ENCODE measurements around the gene EED. TPM values are rescaled to one million over a fixed set of nuclear protein-coding genes. Genes with fewer than 3 reads are reported as not detected.
A peak's percentile ranks its signal among the peaks of the same experiment; 100 is the strongest.
"Not testable (repeated sequence)": the region's sequence is repeated elsewhere in the genome, so short reads cannot be mapped to it uniquely, and the experiment has no call there.

The EED gene
- total RNA-seq, 2 experiments from 2014 or later: 60.4 to 61.0 TPM

DNA sequence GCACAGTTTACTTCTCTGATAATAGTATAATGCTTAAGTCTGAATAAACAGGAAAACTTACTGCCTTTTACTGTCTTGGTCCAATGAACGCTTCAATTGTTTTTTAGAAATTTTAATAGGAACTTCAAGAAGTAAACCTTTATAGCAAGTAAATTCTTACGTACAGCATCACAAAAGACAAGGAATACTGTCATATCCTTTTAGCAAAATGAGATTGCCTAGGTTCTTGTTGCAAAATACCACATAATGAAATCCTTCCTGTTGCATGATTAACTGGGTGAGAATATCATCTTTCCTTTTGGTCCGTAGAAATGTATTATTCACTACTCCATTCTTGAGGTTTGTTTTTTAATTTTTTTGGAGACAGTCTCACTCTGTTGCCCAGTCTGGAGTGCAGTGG lies 35.2 kb downstream of the EED start:
- Mint-ChIP-seq H3K27me3 (ENCODE audit: low read depth) (no peaks in the 10 kb centered on the region), H3K9me3 (no peaks in the 10 kb centered on the region), H3K4me3 (no peak overlapping the region), H3K27ac (no peak overlapping the region), H3K4me1 (ENCODE audit: low read depth) (peaks cover 35% of the 10 kb centered on the region), H3K36me3 (ENCODE audit: low read depth) (peaks cover 60% of the 10 kb centered on the region)
- DNase-seq: no peak
- CTCF ChIA-PET: interaction anchor here (0.5 to 1.5 kb wide), 2 partner anchors 201 to 238 kb away, joined by 3 to 4 read pairs; no protein-coding TSS in a partner anchor
- intact Hi-C loops (cut with micrococcal nuclease): no loop called here

GRCh38 chr11:86287468-86287796 lies 42.9 kb downstream of the EED start:
- Mint-ChIP-seq H3K27me3 (ENCODE audit: low read depth) (no peaks in the 10 kb centered on the region), H3K27ac (peak overlapping the region; percentile 72), H3K4me3 (peak overlapping the region; percentile 1), H3K36me3 (ENCODE audit: low read depth) (peaks cover 22% of the 10 kb centered on the region), H3K4me1 (ENCODE audit: low read depth) (peaks cover 72% of the 10 kb centered on the region), H3K9me3 (peaks cover 4% of the 10 kb centered on the region)
- no peak for DNase-seq
- intact Hi-C loops (cut with micrococcal nuclease): loop anchor here (1.0 to 5.0 kb wide), 25 partner anchors 15 to 692 kb away; partner anchors contain the start of genes CCDC83, CREBZF, EED and HIKESHI
- CTCF ChIA-PET: interaction anchor here (0.7 to 1.6 kb wide), 5 partner anchors 20 to 399 kb away, joined by 4 to 7 read pairs (median 6); no protein-coding TSS in a partner anchor

GRCh38 chr11:86288776-86289507 lies 44.4 kb downstream of the EED start:
- peaks cover 15% of the 10 kb centered on the region for H3K36me3 Mint-ChIP-seq (ENCODE audit: low read depth)
- peaks cover 4% of the 10 kb centered on the region for H3K9me3 Mint-ChIP-seq
- H3K27me3 Mint-ChIP-seq (ENCODE audit: low read depth): no peaks in the 10 kb centered on the region
- no peak overlapping the region for H3K27ac Mint-ChIP-seq
- H3K4me3 Mint-ChIP-seq: no peak overlapping the region
- DNase-seq: peak; percentile 48
- CTCF ChIA-PET: interaction anchor here (0.6 to 3.0 kb wide), 6 partner anchors 27 to 435 kb away, joined by 3 to 13 read pairs (median 4); no protein-coding TSS in a partner anchor
- peaks cover 76% of the 10 kb centered on the region for H3K4me1 Mint-ChIP-seq (ENCODE audit: low read depth)
- intact Hi-C loops (cut with micrococcal nuclease): loop anchor here (5.0 kb wide), 1 partner anchor 213 kb away; no protein-coding TSS in a partner anchor

DNA sequence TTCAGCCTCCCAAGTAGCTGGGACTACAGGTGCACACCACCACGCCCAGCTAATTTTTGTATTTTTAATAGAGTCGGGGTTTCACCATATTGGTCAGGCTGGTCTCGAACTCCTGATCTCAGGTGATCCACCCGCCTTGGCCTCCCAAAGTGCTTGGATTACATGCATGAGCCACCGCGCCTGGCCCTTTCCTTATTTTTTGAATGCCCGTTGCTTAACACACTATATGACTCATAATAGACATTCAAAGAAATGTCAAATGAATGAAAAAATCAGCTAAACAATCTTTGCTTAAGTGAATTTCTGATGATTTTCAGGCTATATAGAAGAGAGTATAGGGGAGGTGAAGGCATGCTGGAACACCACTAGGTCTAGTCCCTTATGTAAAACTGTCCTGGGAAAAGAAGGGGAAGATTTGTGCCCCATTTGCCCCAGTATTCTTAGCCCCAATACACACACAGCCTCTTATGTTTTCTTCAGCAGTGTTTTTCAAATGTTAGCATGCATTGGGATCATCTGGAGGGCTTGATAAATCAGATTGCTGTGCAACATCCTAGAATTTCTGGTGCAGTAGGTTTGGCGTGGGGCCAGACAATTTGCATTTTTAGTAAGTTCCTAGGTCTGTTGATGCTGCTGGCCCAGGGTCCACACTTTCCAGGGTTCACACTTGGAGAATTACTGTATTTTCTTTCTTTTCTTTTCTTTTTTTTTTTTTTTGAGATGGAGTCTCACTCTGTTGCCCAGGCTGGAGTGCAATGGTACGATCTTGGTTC lies 45.1 kb downstream of the EED start:
- not testable (repeated sequence) for H3K4me3 Mint-ChIP-seq; H3K9me3 Mint-ChIP-seq; H3K27ac Mint-ChIP-seq; H3K27me3 Mint-ChIP-seq (ENCODE audit: low read depth); H3K36me3 Mint-ChIP-seq (ENCODE audit: low read depth)
- DNase-seq: peak; percentile 39
- H3K4me1 Mint-ChIP-seq (ENCODE audit: low read depth): peaks cover 73% of the 10 kb centered on the region
- intact Hi-C loops (cut with micrococcal nuclease): loop anchor here (5.0 kb wide), 1 partner anchor 213 kb away; no protein-coding TSS in a partner anchor
- CTCF ChIA-PET: interaction anchor here (0.7 to 3.0 kb wide), 6 partner anchors 28 to 435 kb away, joined by 3 to 13 read pairs (median 4); no protein-coding TSS in a partner anchor

DNA sequence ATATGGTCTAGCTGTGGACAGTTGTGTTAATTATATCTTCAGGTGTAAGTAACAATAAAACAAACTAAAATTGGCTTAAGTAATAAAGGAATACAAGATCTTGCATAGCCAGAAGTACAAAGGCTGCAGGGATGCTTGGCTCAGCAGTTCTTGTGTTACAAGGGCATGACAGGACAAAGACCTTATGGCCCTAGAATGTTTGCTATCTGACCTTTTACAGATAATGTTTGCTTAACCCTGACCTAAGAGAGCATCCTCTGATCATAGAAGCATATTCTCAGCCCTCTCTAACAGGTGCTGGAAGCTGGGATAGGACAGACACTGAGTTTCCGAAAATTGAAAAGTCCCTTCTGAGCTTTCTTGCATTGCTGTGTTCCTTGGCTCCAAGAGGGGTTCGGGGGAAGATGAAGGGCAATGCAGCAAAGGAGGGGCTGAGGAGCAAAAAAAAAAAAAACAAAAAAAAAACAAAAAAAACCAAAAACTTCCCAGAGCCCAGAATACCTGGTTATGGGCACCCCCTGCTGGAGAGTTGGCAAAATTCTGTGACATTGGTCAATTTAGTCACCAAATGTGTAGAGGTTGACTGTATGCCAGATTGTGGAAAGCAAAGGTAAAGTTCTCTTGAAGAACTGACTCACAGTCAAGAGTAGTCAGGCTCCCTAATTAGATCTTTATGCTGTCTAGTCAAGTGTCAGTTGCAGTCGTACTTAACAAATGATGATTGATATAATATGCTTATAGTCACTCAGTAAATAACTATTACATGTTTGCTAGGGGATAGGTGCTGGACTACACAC lies 47.1 kb downstream of the EED start:
- CTCF ChIA-PET: interaction anchor here (0.7 to 2.2 kb wide), 23 partner anchors 9 to 604 kb away, joined by 3 to 13 read pairs (median 4); partner anchors contain the start of gene CCDC83
- no peak overlapping the region for H3K4me3 Mint-ChIP-seq
- peak overlapping the region; percentile 53 for H3K27ac Mint-ChIP-seq
- H3K36me3 Mint-ChIP-seq (ENCODE audit: low read depth): peaks cover 6% of the 10 kb centered on the region
- no peaks in the 10 kb centered on the region for H3K27me3 Mint-ChIP-seq (ENCODE audit: low read depth)
- intact Hi-C loops (cut with micrococcal nuclease): loop anchor here (1.0 to 2.0 kb wide), 8 partner anchors 89 to 696 kb away; partner anchors contain the start of gene CCDC83
- peak; percentile 88 for DNase-seq
- H3K4me1 Mint-ChIP-seq (ENCODE audit: low read depth): peaks cover 58% of the 10 kb centered on the region
- H3K9me3 Mint-ChIP-seq: peaks cover 4% of the 10 kb centered on the region

GRCh38 chr11:86292912-86293616 lies 48.5 kb downstream of the EED start:
- CTCF ChIA-PET: interaction anchor here (0.9 to 2.2 kb wide), 7 partner anchors 116 to 511 kb away, joined by 3 to 8 read pairs (median 3); partner anchors contain the start of gene CCDC83
- intact Hi-C loops (cut with micrococcal nuclease): loop anchor here (1.0 to 2.0 kb wide), 8 partner anchors 91 to 698 kb away; partner anchors contain the start of gene CCDC83
- H3K27me3 Mint-ChIP-seq (ENCODE audit: low read depth): no peaks in the 10 kb centered on the region
- no peak overlapping the region for H3K4me3 Mint-ChIP-seq
- H3K4me1 Mint-ChIP-seq (ENCODE audit: low read depth): peaks cover 46% of the 10 kb centered on the region
- peak; percentile 73 for DNase-seq
- peaks cover 4% of the 10 kb centered on the region for H3K9me3 Mint-ChIP-seq
- peaks cover 6% of the 10 kb centered on the region for H3K36me3 Mint-ChIP-seq (ENCODE audit: low read depth)
- H3K27ac Mint-ChIP-seq: peak overlapping the region; percentile 44

DNA sequence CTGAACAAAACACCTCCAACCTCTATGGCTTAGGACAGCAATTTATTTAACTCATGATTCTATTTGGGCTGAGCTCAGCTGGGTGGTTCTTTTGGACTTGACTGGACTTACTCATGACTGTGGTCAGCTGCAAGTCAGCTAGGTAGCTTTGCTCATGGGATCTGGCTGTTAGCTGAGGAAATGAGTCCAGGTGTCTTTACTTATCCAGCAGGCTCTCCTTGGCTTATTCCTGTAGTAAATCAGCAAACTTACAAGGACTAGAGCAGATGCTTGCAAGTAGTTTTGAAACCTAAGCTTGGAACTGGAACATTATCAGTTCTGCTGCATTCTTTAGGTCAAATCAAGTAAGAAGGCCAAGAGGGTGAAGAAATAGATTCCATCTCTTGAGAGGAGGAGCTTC lies 49.5 kb downstream of the EED start:
- DNase-seq: no peak
- no peak overlapping the region for H3K27ac Mint-ChIP-seq
- CTCF ChIA-PET: interaction anchor here (0.8 to 1.8 kb wide), 9 partner anchors 8 to 511 kb away, joined by 3 to 6 read pairs (median 3); partner anchors contain the start of genes CCDC83 and HIKESHI
- H3K4me1 Mint-ChIP-seq (ENCODE audit: low read depth): peaks cover 37% of the 10 kb centered on the region
- H3K9me3 Mint-ChIP-seq: peaks cover 3% of the 10 kb centered on the region
- no peaks in the 10 kb centered on the region for H3K27me3 Mint-ChIP-seq (ENCODE audit: low read depth)
- intact Hi-C loops (cut with micrococcal nuclease): no loop called here
- H3K36me3 Mint-ChIP-seq (ENCODE audit: low read depth): peaks cover 5% of the 10 kb centered on the region
- H3K4me3 Mint-ChIP-seq: no peak overlapping the region

- Mint-ChIP-seq H3K36me3 (ENCODE audit: low read depth) (peaks cover 17% of the 10 kb centered on the region), H3K4me3 (peak overlapping the region; percentile 99), H3K27ac (peak overlapping the region; percentile 94), H3K9me3 (no peaks in the 10 kb centered on the region), H3K4me1 (ENCODE audit: low read depth) (peaks cover 26% of the 10 kb centered on the region), H3K27me3 (ENCODE audit: low read depth) (no peaks in the 10 kb centered on the region)
- CTCF ChIA-PET: interaction anchor here (0.6 to 1.1 kb wide), 2 partner anchors 108 to 155 kb away, joined by 3 read pairs; no protein-coding TSS in a partner anchor
- DNase-seq: no peak
- intact Hi-C loops (cut with micrococcal nuclease): loop anchor here (1.0 to 5.0 kb wide), 7 partner anchors 15 to 673 kb away; partner anchors contain the start of genes CREBZF and TMEM126B
These were observed 57.2 kb downstream of the EED start for GRCh38 chr11:86301742-86302091.

DNA sequence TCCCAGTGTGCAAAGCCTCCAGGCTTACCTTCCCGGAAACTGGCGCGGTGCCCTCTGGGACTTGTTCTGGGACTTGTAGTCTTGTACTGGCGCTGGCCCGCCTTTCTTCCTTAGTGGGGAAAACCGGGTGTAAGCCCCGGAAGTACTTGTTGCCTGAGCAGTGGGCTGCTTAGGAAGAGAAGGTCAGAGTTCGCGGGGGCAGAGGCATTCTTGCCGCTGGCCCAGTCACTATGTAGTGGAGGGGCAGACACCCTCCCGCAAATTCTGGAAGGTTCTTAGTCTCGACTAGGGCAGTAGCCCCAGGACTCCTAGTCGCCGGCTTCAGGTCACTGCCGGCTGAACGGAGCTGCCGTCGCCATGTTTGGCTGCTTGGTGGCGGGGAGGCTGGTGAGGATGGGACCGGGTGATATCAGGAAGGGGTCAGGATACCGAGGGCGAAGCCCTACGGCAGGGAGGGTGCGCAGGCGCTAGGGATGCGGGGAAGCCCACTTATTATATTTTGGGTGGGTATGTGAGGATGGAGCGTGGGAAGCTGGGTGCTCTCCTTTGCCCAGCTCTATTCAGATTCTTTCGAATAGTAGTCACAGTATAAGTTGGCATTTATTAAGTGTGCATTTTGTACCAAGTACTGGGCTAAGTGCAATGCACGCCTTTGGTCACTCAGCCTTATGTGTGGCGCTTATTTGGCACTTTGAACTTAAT lies 57.7 kb downstream of the EED start, which contains the start of gene HIKESHI:
TSS of gene HIKESHI (plus strand) at position 149 of the 702 bp plus-strand sequence. CDS start at position 358, 209 bp downstream.
- Mint-ChIP-seq H3K27me3 (ENCODE audit: low read depth) (no peaks in the 10 kb centered on the region), H3K36me3 (ENCODE audit: low read depth) (peaks cover 17% of the 10 kb centered on the region), H3K4me1 (ENCODE audit: low read depth) (peaks cover 26% of the 10 kb centered on the region), H3K9me3 (no peaks in the 10 kb centered on the region), H3K4me3 (peak within 1 kb of the TSS; percentile 99), H3K27ac (peak within 1 kb of the TSS; percentile 94)
- intact Hi-C loops (cut with micrococcal nuclease): loop anchor here (1.0 to 5.0 kb wide), 7 partner anchors 15 to 674 kb away; partner anchors contain the start of genes CREBZF and TMEM126B
- DNase-seq: peak; percentile 99
- CTCF ChIA-PET: interaction anchor here (0.6 to 1.1 kb wide), 5 partner anchors 8 to 447 kb away, joined by 3 read pairs; partner anchors contain the start of gene CCDC83

GRCh38 chr11:86303257-86303656 lies 58.7 kb downstream of the EED start:
- Mint-ChIP-seq H3K4me3 (peak overlapping the region; percentile 99), H3K27me3 (ENCODE audit: low read depth) (no peaks in the 10 kb centered on the region), H3K9me3 (no peaks in the 10 kb centered on the region), H3K36me3 (ENCODE audit: low read depth) (peaks cover 17% of the 10 kb centered on the region), H3K27ac (peak overlapping the region; percentile 75), H3K4me1 (ENCODE audit: low read depth) (peaks cover 26% of the 10 kb centered on the region)
- intact Hi-C loops (cut with micrococcal nuclease): loop anchor here (2.0 to 5.0 kb wide), 3 partner anchors 16 to 209 kb away; no protein-coding TSS in a partner anchor
- CTCF ChIA-PET: no interaction called here
- DNase-seq: no peak
